ENCODE data around the gene APELA. TPM values are rescaled to one million over a fixed set of nuclear protein-coding genes. Genes with fewer than 3 reads are reported as not detected.
"Not testable (repeated sequence)": the region's sequence is repeated elsewhere in the genome, so short reads cannot be mapped to it uniquely, and the experiment has no call there.

Gene APELA
- polyA plus RNA-seq, 6 donors from 2014 or later, result not detected

DNA sequence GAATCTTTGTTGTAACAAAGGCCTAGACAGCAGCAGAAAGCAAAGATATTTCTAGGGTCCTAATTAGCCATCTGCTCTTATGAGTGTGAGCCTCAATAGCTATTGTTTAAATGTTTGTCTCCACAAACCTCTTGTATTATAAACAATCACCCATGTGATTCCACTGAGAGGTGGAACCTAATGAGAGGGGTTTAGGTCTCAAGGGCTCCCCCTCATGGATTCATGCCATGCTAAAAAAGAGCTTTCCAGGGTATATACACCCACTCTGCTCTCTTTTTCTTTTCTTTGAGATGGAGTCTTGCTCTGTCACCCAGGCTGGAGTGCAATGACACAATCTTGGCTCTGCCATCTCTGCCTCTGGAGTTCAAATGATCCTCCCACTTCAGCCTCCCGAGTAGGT is 58.4 kb downstream of the APELA start:
- Mint-ChIP-seq H3K4me3 (no peak overlapping the region), H3K27ac (no peak overlapping the region), H3K9me3 (peaks cover 0 to 2% (median 0%) of the 10 kb centered on the region in 7 donors), H3K36me3 (no peaks in the 10 kb centered on the region), H3K27me3 (peaks cover 8 to 39% (median 27%) of the 10 kb centered on the region in 3 donors), H3K4me1 (no peaks in the 10 kb centered on the region)
- ATAC-seq (ENCODE audit: low read depth in 2 of 2) (no peak), DNase-seq (no peak)

DNA sequence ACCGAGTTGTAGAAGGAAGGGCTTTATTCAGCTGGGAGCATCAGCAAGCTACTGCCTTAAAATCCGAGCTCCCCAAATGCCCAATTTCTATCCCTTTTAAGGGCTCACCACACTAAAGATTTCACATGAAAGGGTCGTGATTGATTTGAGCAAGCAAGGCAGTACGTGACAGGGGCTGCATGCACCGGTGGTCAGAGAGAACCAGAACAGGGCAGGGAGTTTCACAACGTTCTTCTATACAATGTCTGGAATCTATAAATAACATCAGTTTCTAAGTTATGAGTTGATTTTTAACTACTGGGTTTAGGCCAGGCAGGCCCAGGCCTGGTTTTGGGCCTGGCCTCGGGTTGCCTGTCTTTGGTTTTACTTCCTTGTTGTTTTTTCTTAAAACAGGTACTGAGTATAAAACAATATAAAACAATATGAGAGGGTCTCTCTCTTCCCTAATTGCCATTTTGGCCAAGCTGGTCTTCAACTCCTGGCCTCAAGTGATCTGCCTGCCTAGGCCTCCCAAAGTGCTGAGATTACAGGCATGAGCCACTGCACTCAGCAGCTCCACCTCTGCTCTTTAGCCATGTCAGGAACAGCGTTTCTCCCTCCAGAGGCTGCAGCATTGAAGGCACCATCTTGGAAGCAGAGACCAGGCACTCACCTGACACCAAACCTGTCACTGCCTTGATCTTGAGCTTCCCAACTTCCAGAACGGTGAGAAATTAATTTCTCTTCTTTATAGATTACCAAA is 59.1 kb downstream of the APELA start:
- H3K36me3 Mint-ChIP-seq; H3K9me3 Mint-ChIP-seq; H3K4me3 Mint-ChIP-seq; H3K27ac Mint-ChIP-seq; H3K4me1 Mint-ChIP-seq; ATAC-seq (ENCODE audit: low read depth in 2 of 2); DNase-seq: not testable (repeated sequence)
- peaks cover 7 to 45% (median 27%) of the 10 kb centered on the region in 3 donors for H3K27me3 Mint-ChIP-seq

DNA sequence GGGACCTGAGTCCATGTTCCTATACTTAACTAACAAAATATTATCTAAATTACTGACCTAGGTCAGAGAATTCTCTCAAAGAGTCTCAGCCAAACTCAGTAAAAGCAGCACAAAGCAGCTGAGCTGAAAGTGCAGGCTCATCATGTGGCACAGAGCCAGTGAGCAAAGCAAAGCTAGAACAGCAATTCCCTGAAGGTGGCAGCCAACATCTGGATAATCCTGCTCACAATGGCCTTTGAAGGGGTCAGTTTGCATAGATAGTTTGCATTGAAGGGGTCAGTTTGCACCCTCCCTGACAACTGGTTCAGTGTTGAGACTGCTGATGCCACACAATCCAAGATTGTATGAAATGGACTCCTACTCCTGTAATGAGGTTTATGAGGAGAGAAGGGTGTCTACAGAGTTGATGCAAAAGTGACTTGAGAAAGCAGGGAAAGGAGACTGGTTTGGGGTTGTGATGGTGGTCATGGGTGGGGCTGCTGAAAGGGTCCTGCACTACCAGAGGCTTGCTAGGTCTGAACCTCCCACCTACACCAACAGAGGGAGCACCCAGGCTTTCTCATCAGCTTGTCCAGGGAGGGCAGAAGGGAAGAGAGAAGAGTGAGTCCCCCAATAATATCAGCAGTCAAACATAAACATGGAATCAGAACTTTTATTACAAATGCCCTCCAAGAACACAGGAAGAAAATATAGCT is 60.7 kb downstream of the APELA start:
- Mint-ChIP-seq H3K27me3 (peaks cover 4 to 40% (median 36%) of the 10 kb centered on the region in 3 donors), H3K27ac (no peak overlapping the region), H3K4me3 (no peak overlapping the region), H3K4me1 (no peaks in the 10 kb centered on the region), H3K36me3 (no peaks in the 10 kb centered on the region), H3K9me3 (peaks cover 0 to 4% (median 0%) of the 10 kb centered on the region in 7 donors)
- ATAC-seq (ENCODE audit: low read depth in 2 of 2) (no peak), DNase-seq (no peak)

DNA sequence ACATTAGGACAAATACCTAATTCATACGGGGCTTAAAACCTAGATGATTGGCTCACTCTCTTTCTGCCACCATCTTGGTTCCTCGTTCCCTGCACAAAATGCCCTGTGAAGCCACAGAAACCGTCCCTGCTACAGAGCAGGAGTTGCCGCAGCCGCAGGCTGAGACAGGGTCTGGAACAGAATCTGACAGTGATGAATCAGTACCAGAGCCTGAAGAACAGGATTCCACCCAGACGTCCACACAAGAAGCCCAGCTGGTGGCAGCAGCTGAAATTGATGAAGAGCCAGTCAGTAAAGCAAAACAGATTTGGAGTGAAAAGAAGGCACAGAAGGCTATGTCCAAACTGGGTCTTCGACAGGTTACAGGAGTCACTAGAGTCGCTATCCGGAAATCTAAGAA is 66.2 kb downstream of the APELA start:
- peaks cover 16 to 46% (median 43%) of the 10 kb centered on the region in 3 donors for H3K27me3 Mint-ChIP-seq
- ATAC-seq (ENCODE audit: low read depth in 2 of 2) (no peak), DNase-seq (no peak)
- no peak overlapping the region for H3K4me3 Mint-ChIP-seq
- no peaks in the 10 kb centered on the region for H3K4me1 Mint-ChIP-seq
- peaks cover 0 to 6% (median 1%) of the 10 kb centered on the region in 7 donors for H3K9me3 Mint-ChIP-seq
- no peaks in the 10 kb centered on the region for H3K36me3 Mint-ChIP-seq
- no peak overlapping the region for H3K27ac Mint-ChIP-seq

DNA sequence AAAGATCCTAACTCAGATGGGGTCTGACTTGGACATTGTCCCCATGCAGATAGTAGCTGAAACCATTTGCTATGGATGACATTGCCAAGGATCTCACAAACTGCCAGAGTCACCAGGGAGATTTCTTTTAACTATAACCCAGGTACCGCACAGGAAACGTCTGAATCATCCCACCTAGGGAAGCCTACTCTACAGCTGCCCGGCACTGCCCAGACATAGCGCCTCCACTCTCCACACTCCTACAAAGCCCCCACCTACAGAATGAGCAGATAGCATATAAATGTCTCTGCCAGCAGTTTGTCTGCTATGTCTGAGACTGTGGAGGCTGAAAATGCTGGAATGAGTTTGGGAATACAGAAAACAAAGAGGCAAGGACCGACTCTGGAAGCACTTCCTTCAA is 68.2 kb downstream of the APELA start:
- no peaks in the 10 kb centered on the region for H3K36me3 Mint-ChIP-seq
- no peak overlapping the region for H3K4me3 Mint-ChIP-seq
- peaks cover 28 to 44% (median 37%) of the 10 kb centered on the region in 3 donors for H3K27me3 Mint-ChIP-seq

DNA sequence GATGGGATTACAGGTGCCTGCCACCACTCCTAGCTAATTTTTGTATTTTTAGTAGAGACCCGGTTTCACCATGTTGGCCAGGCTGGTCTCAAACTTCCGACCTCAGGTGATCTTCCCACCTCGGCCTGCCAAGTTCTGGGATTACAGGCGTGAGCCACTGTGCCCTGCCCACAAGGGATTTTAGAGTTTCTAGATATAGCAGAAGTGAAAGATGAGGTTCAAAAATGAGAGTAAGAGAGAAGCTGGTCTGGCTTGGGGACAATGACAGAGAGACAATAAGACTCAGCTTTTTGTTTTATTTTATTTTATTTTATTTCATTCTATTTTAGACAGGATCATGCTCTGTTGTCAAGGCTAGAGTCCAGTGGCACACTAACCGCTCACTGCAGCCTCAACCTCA is 69.8 kb downstream of the APELA start:
- Mint-ChIP-seq H3K9me3 (peaks cover 0 to 4% (median 1%) of the 10 kb centered on the region in 7 donors), H3K27ac (no peak overlapping the region), H3K4me3 (no peak overlapping the region), H3K36me3 (no peaks in the 10 kb centered on the region), H3K4me1 (no peaks in the 10 kb centered on the region), H3K27me3 (peaks cover 37 to 50% (median 46%) of the 10 kb centered on the region in 3 donors)
- ATAC-seq (ENCODE audit: low read depth in 2 of 2) (no peak), DNase-seq (no peak)

More for the DNA sequence above, 68.2 kb downstream of the APELA start:
- no peak for DNase-seq
- no peaks in the 10 kb centered on the region for H3K4me1 Mint-ChIP-seq
- no peak for ATAC-seq (ENCODE audit: low read depth in 2 of 2)
- H3K27ac Mint-ChIP-seq, result no peak overlapping the region
- H3K9me3 Mint-ChIP-seq, result peaks cover 0 to 6% (median 1%) of the 10 kb centered on the region in 7 donors

Other genes with a start within 250 kb of the APELA start
- not detected for gene SMIM31, start 123.0 kb upstream of the APELA start, polyA plus RNA-seq (ENCODE audit: low read depth in 6 of 6)
- gene TRIM61, start 100.5 kb downstream of the APELA start, polyA plus RNA-seq (ENCODE audit: low read depth in 6 of 6), result 1 to 10 TPM in 4 of 6 donors, under 1 TPM in 1, not detected in 1; 0.49 to 2.4 (median 2.2) TPM
- gene TRIM60, start 154.8 kb downstream of the APELA start, polyA plus RNA-seq (ENCODE audit: low read depth in 6 of 6), result not detected
- gene TRIM75, start 176.7 kb downstream of the APELA start, polyA plus RNA-seq (ENCODE audit: low read depth in 6 of 6), result not detected
- gene TMEM192, start 235.7 kb downstream of the APELA start, polyA plus RNA-seq (ENCODE audit: low read depth in 6 of 6), result 10 to 100 TPM; 23.7 to 35.2 (median 34.1) TPM